ENCODE data around the gene BMPER.

DNA sequence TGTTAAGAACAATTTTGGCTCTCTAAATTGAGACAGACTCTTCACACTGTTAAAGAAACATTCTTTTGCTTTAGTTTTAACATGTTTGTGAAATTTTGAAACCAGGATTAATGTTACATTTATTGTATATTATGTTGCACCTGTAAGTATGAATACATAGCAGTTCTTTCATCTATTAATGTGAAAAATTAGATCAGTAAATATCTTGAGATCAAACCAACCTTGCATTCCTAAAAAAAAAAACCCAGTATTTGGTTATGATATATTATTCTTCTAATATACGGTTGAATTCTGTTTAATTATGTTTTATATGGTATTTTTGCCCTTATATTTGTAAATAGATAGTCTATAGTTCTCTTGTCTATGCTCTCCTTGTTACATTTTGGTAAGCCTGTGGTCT is 219.4 kb downstream of the BMPER start:
- TF ChIP-seq, protein P1, sequence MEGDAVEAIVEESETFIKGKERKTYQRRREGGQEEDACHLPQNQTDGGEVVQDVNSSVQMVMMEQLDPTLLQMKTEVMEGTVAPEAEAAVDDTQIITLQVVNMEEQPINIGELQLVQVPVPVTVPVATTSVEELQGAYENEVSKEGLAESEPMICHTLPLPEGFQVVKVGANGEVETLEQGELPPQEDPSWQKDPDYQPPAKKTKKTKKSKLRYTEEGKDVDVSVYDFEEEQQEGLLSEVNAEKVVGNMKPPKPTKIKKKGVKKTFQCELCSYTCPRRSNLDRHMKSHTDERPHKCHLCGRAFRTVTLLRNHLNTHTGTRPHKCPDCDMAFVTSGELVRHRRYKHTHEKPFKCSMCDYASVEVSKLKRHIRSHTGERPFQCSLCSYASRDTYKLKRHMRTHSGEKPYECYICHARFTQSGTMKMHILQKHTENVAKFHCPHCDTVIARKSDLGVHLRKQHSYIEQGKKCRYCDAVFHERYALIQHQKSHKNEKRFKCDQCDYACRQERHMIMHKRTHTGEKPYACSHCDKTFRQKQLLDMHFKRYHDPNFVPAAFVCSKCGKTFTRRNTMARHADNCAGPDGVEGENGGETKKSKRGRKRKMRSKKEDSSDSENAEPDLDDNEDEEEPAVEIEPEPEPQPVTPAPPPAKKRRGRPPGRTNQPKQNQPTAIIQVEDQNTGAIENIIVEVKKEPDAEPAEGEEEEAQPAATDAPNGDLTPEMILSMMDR (IDR thresholded peaks at IDR 0.05): no peak
- TF ChIP-seq POLR2A (IDR thresholded peaks at IDR 0.05): no peak

Data from adrenal gland (tissue), 5 donors.